Measurements from ENCODE around the gene CRB1.

GRCh38 chr1:197286634-197287033 is 18.6 kb downstream of the CRB1 start:
- TF ChIP-seq POLR2A (IDR thresholded peaks at IDR 0.05; ENCODE audit: low read depth, low read length) (no peak), POLR2AphosphoS5 (IDR thresholded peaks at IDR 0.05; ENCODE audit: low read depth, low read length) (no peak), TAF1 (IDR thresholded peaks at IDR 0.05; ENCODE audit: borderline replicate concordance, low read depth, low read length) (no peak)
